ENCODE measurements around the gene MGARP.

MGARP gene

DNA sequence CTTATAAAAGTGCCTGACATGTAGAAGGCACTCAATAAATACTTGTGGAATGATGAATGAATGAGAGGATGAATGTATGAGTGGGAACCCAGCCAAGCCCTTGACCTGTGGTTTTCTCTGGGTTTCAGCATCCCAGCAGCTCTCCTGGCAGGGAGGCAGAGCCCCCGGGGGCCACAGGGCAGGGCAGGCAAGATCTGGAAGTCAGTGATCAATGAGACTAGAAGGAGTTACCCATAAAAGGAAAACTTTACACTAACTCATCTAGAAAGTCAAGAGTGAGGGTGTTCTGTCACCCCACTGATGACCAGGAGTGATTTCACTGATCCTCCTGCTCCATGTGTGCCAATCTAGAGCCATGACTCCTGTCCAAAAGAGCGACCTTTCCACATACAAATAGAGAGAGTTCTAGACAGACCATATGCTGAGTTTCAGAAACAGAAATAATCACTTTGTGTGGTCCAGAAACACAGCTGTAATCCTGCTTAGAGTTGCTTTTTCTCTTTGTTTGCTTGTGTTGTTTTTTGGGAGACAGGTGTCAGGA lies 37.4 kb downstream of the MGARP start:
- no peak for DNase-seq

- no peak for DNase-seq
These were observed 38.3 kb downstream of the MGARP start for GRCh38 chr4:139241784-139242151.

DNA sequence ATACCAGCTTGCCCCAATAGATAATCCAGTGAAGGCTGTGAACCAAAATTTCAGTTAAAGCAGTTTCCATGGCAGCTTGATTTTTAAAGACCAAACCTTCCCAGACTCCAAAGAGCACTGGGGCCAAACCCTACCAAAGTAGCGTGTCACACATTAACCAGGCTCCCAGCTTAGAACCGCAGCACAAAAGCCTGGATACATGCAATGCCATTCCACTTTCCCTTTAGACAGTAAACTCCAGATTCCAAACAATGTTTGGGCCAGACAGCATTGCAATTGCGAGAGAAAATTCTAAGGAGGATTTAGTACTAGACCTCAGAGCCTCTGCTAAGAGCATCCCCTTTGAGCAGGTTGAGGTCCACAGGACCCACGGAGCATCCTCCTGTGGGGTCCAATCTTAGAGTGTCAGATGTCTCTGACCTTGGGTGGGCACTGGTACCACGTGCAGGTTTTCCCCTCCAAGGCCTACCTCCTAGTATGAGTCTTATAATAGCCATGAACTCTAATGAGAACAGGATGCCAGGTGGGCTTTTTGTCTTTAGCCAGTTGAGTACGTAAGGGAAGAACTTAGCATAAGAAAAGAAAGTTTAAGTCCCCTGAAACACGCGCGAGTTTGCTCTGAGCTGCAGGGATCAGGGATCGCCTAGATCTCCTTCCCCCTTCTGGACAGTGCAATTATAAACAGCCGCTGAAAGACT lies 38.8 kb downstream of the MGARP start:
- no peak for DNase-seq

DNA sequence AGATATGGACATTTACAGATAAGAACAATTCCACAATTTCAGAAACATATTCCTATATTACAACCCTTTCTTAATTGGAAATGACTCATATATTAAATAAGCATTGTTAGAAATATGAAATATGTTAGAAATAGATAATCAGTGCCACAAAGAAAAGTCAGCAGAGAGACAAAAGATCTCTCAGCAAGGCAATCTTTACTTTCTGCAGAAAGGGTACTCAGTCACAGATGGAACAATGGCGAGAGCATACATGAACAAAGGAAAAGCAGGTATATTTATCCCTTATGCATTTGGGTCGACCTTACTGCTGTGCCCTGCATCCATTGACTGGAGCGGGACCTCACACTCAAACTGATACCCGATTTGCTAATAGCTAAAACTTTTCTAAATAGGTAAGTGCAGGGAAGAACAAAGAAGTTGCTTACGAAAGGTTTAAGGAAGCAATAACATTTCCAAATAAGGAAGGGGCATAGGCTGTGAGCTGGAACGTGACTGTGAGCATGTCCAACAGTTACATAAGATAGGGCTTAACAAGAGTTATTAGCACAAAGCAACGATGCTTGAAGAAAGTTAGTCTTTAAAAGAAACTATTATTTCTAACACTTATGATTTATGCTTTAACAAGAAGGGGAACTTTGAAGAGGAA lies 40.8 kb downstream of the MGARP start:
- DNase-seq: no peak

DNA sequence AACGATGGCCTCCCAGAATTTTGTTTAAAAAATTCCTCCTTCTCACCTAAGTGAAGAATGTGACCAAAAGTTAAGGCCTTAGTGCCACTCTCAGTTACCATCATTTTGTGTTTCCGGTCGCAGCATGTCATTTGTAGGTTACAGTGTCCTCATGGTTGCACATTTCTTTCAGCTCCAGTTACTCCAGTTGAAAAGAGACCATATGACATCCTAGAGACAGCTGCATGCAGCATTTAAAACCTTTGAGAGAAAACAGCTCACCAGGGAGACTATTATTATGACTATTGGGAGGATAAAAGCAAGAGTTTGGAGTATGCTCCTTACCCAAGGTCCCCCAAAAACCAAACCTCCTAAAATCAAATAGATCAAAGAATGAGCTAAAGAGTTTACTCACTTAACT lies 45.8 kb downstream of the MGARP start:
- DNase-seq: no peak

- DNase-seq: no peak
These were observed 50.4 kb downstream of the MGARP start for GRCh38 chr4:139229534-139230039.

DNA sequence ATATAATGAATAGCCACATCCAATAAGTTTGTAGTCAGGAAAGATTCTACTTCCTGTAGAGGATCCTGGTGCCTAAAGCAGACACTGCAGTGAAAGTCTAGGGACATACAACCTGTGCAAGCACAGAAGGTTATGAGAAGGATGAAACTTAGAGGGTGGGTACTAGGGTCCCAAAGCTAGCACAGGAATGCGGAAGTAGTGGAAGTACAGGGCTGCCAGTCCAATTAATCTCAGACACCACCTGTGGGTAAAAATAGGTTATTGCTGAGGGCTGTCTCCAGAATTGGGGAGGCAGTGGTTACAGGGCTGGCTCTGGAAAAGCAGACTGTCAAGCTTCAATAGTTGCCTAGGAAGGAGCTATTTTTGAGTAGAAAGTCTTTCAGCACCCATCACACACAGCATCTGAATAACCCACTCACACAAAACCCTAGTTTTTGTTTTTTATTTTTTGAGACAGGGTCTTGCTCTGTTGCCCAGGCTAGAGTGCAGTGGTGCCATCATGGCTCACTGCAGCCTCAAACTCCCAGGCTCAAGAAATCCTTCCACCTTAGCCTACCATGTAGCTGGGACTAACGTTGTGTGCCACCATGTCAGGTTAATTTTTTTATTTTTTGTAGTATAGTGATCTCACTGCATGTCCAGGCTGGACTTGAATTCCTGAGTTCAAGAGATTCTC lies 52.2 kb downstream of the MGARP start:
- no peak for DNase-seq

DNA sequence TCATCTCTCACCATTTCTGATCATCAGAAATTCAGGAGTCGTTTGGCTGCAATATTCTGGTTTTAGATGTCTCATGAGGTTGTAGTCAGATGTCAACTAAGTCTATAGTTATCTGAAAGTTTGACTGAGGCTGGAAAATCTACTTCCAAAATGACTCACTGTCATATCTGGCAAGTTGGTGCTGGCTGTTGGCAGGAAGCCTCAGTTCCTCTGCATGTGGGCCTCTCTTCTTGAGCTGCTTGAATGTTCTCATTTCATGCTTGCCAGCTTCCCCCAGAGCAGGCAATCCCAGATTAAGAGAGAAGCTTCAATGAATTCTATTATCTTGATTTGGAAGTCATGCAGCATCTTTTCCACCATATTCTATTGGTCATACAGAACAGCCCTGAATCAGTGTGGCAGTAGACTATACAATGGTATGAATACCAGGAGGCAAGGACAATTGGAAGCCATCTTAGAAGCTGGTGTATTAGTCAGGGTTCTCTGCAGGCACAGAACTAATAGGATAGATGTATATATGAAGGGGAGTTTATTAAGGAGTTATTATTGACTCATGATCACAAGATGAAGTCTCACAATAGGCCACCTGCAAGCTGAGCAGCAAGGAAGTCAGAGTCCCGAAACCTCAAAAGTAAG lies 56.2 kb downstream of the MGARP start:
- no peak for DNase-seq

DNA sequence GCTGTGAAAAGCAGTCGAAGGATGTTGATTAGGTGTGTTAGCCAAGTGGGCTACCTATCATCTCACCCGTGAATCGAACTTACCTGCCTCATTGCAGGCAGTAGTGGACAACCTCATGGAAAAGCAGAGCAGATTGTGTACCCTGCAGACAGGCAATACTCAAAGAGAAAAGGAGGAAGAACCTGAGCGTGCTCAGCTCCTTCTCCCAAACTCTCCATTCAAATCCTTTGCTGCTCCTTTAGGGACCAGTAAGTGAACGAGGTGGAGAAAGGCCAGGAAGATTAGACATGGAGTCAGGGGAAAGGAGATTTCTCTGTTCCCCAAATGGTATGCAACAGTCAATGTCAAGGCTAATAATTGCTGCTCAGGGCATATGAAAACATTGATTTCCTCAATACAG lies 57.8 kb downstream of the MGARP start:
- DNase-seq: no peak

GRCh38 chr4:139221687-139222086 lies 58.3 kb downstream of the MGARP start:
- no peak for DNase-seq

GRCh38 chr4:139219450-139220055 lies 60.5 kb downstream of the MGARP start:
- no peak for DNase-seq
